H9 (cell line): ENCODE measurements around the gene PLCB1. TPM values are rescaled to one million over a fixed set of nuclear protein-coding genes. Genes with fewer than 3 reads are reported as not detected.

ENCODE experiments used
- DNase-seq: peaks from one replicate; pipeline ENCODE4 v3.0.0-alpha.2; 2017
- H2AFZ ChIP-seq: one replicate; pipeline ENCODE4 v1.6.1; 2013; ENCODE audit warnings: mild to moderate bottlenecking, low read length, control low read depth, moderate library complexity
- H2AK5ac ChIP-seq: 2 replicates; pipeline ENCODE4 v1.6.1; 2013; ENCODE audit warnings: low read length, control low read depth, mixed read lengths; ENCODE audit not compliant: insufficient read length
- H2BK120ac ChIP-seq: one replicate; pipeline ENCODE4 v1.6.1; 2013; ENCODE audit warnings: low read depth, mild to moderate bottlenecking, low read length, control low read depth, inconsistent platforms; ENCODE audit not compliant: poor library complexity, severe bottlenecking
- H2BK12ac ChIP-seq: 2 replicates; pipeline ENCODE4 v1.6.1; 2013; ENCODE audit warnings: low read length, control low read depth, mixed read lengths, low read depth; ENCODE audit not compliant: insufficient read length
- H2BK15ac ChIP-seq: 2 replicates; pipeline ENCODE4 v1.6.1; 2013; ENCODE audit warnings: low read depth, low read length, control low read depth
- H2BK20ac ChIP-seq: one replicate; pipeline ENCODE4 v1.6.1; 2013; ENCODE audit warnings: low read depth, mild to moderate bottlenecking, low read length, control low read depth, inconsistent platforms; ENCODE audit not compliant: poor library complexity, severe bottlenecking
- H2BK5ac ChIP-seq: 2 replicates; pipeline ENCODE4 v1.6.1; 2013; ENCODE audit warnings: low read length, control low read depth, mixed read lengths; ENCODE audit not compliant: insufficient read length
- H3K14ac ChIP-seq: 2 replicates; pipeline ENCODE4 v1.6.1; 2013; ENCODE audit warnings: low read length, control low read depth; ENCODE audit not compliant: insufficient read depth
- H3K18ac ChIP-seq: 2 replicates; pipeline ENCODE4 v1.6.1; 2013; ENCODE audit warnings: low read depth, mild to moderate bottlenecking, mixed read lengths, low read length, control low read depth; ENCODE audit not compliant: insufficient read length
- H3K23ac ChIP-seq: 2 replicates; pipeline ENCODE4 v1.6.1; 2013; ENCODE audit warnings: low read length, control low read depth, mixed read lengths, low read depth; ENCODE audit not compliant: insufficient read length
- H3K23me2 ChIP-seq: 2 replicates; pipeline ENCODE4 v1.6.1; 2013; ENCODE audit warnings: low read depth, mild to moderate bottlenecking, mixed read lengths, low read length, control low read depth; ENCODE audit not compliant: insufficient read length, poor library complexity, severe bottlenecking
- H3K27ac ChIP-seq: 2 replicates; pipeline ENCODE4 v1.5.1; 2013; ENCODE audit warnings: low read length, control low read depth, mixed read lengths, low read depth; ENCODE audit not compliant: insufficient read length
- H3K27me3 ChIP-seq: 2 replicates; pipeline ENCODE4 v1.6.1; 2013; ENCODE audit warnings: low read length, control low read depth, inconsistent platforms; ENCODE audit not compliant: insufficient read depth
- H3K4ac ChIP-seq: 2 replicates; pipeline ENCODE4 v1.6.1; 2013; ENCODE audit warnings: low read depth, mild to moderate bottlenecking, control low read depth, inconsistent platforms, low read length, moderate library complexity
- H3K4me1 ChIP-seq: 2 replicates; pipeline ENCODE4 v1.6.1; 2013; ENCODE audit warnings: low read length, control low read depth, inconsistent platforms; ENCODE audit not compliant: insufficient read depth
- H3K4me2 ChIP-seq: 2 replicates; pipeline ENCODE4 v1.6.1; 2013; ENCODE audit warnings: low read length, control low read depth, mixed read lengths; ENCODE audit not compliant: insufficient read length, insufficient read depth
- H3K56ac ChIP-seq: 2 replicates; pipeline ENCODE4 v1.6.1; 2013; ENCODE audit warnings: low read depth, mild to moderate bottlenecking, mixed read lengths, low read length, control low read depth; ENCODE audit not compliant: insufficient read length
- H3K79me1 ChIP-seq: 2 replicates; pipeline ENCODE4 v1.6.1; 2013; ENCODE audit warnings: low read depth, mild to moderate bottlenecking, moderate library complexity, low read length, control low read depth, inconsistent platforms; ENCODE audit not compliant: insufficient read depth, poor library complexity, severe bottlenecking
- H3K79me2 ChIP-seq: 2 replicates; pipeline ENCODE4 v1.6.1; 2013; ENCODE audit warnings: low read length, control low read depth, inconsistent platforms; ENCODE audit not compliant: insufficient read depth
- H3K9ac ChIP-seq: 2 replicates; pipeline ENCODE4 v1.6.1; 2013; ENCODE audit warnings: low read length, control low read depth, mixed read lengths; ENCODE audit not compliant: insufficient read length; ENCODE audit errors: extremely low read depth
- H3K9me3 ChIP-seq: one replicate; pipeline ENCODE4 v1.6.1; 2013; ENCODE audit warnings: low read depth, low read length, inconsistent platforms; ENCODE audit not compliant: control insufficient read depth
- H3T11ph ChIP-seq: one replicate; pipeline ENCODE4 v1.6.1; 2013; ENCODE audit warnings: mild to moderate bottlenecking, low read length, control low read depth, inconsistent platforms
- H4K20me1 ChIP-seq: one replicate; pipeline ENCODE4 v1.6.1; 2013; ENCODE audit not compliant: control insufficient read depth, insufficient read length, insufficient read depth
- H4K5ac ChIP-seq: 2 replicates; pipeline ENCODE4 v1.6.1; 2013; ENCODE audit warnings: low read depth, mild to moderate bottlenecking, mixed read lengths, low read length, control low read depth; ENCODE audit not compliant: insufficient read length
- H4K8ac ChIP-seq: replicated peaks from 2 replicates; pipeline ENCODE4 v1.6.1; 2013; ENCODE audit warnings: low read length, control low read depth, mixed read lengths, low read depth; ENCODE audit not compliant: insufficient read length
- H4K91ac ChIP-seq: 2 replicates; pipeline ENCODE4 v1.6.1; 2013; ENCODE audit warnings: low read depth, mild to moderate bottlenecking, moderate library complexity, mixed read lengths, low read length, control low read depth; ENCODE audit not compliant: insufficient read length
- H3K27ac Mint-ChIP-seq, 3 experiments: 2 replicates in 2 of 3; 3 replicates in 1 of 3; pipeline ENCODE4 v1.8.0; 2020 to 2021; ENCODE audit warnings: mixed read lengths in 3 of 3, mild to moderate bottlenecking in 1 of 3, moderate library complexity in 1 of 3
- H3K27me3 Mint-ChIP-seq: 2 replicates; pipeline ENCODE4 v1.8.0; 2021; ENCODE audit warnings: low read depth, mild to moderate bottlenecking, moderate library complexity, mixed read lengths
- H3K36me3 Mint-ChIP-seq, 3 experiments: 2 replicates in 2 of 3; 3 replicates in 1 of 3; pipeline ENCODE4 v1.8.0; 2020 to 2021; ENCODE audit warnings: low read depth in 3 of 3, mixed read lengths in 3 of 3; ENCODE audit not compliant: insufficient read depth in 1 of 3
- H3K4me1 Mint-ChIP-seq, 2 experiments: 2 replicates each; pipeline ENCODE4 v1.8.0; 2020; ENCODE audit warnings: mixed read lengths in 2 of 2
- H3K4me3 Mint-ChIP-seq, 2 experiments: 2 replicates in 1 of 2; 3 replicates in 1 of 2; pipeline ENCODE4 v1.8.0; 2020 to 2021; ENCODE audit warnings: mild to moderate bottlenecking in 2 of 2, mixed read lengths in 2 of 2, moderate library complexity in 1 of 2
- H3K9me3 Mint-ChIP-seq, 2 experiments: 2 replicates in 1 of 2; 3 replicates in 1 of 2; pipeline ENCODE4 v1.8.0; 2020; ENCODE audit warnings: mild to moderate bottlenecking in 2 of 2, mixed read lengths in 2 of 2, moderate library complexity in 1 of 2
- WGBS: extraction: QIAGEN DNeasy Blood & Tissue Kit; methylation state at CpG from one replicate; pipeline ENCODE4 v1.1.7; 2013; ENCODE audit warnings: missing lambda C conversion rate, low lambda C conversion rate, mixed read lengths; ENCODE audit not compliant: insufficient read length; ENCODE audit errors: extremely low coverage; 5-methylcytosine and 5-hydroxymethylcytosine counted together
- total RNA-seq: library from RNA; stranded (reverse); gene quantifications from 2 replicates; pipeline ENCODE4 v1.2.1, GENCODE V29; 2021
- TF ChIP-seq, protein P1 (sequence below): fragments of 200-600 bp; sonication (generic); conservative IDR thresholded peaks from 3 replicates; pipeline ENCODE4 v1.8.0; 2021; ENCODE audit warnings: antibody characterized with exemption, mild to moderate bottlenecking

The PLCB1 gene
- total RNA-seq, 1 experiment from 2014 or later: 11.5 TPM

- Histone ChIP-seq H2BK12ac (no peak overlapping the region), H2BK5ac (no peak overlapping the region), H4K5ac (no peak overlapping the region), H3K14ac (no peak overlapping the region), H3K27me3 (no peaks in the 10 kb centered on the region), H3K4ac (no peak overlapping the region), H2BK20ac (no peak overlapping the region), H3K23ac (no peak overlapping the region), H3K4me2 (no peak overlapping the region), H2AFZ (no peak overlapping the region), H3K18ac (no peak overlapping the region), H3K4me1 (no peaks in the 10 kb centered on the region), H3K23me2 (no peaks in the 10 kb centered on the region), H2AK5ac (no peak overlapping the region), H3K56ac (no peak overlapping the region), H2BK120ac (no peak overlapping the region), H3K79me2 (no peaks in the 10 kb centered on the region), H3K9me3 (no peaks in the 10 kb centered on the region), H4K8ac (no peak overlapping the region), H2BK15ac (no peak overlapping the region), H4K91ac (no peak overlapping the region), H3T11ph (no peak overlapping the region), H3K79me1 (no peaks in the 10 kb centered on the region), H3K27ac (no peak overlapping the region), H3K9ac (no peak overlapping the region), H4K20me1 (no peaks in the 10 kb centered on the region)
- Mint-ChIP-seq H3K4me3 (no peak overlapping the region), H3K36me3 (no peaks in the 10 kb centered on the region), H3K9me3 (no peaks in the 10 kb centered on the region), H3K4me1 (peaks cover 0 to 3% of the 10 kb centered on the region in 2 experiments; a peak in 1 of 4 replicates), H3K27me3 (peaks cover 4% of the 10 kb centered on the region; the same call in 1 of the 2 replicates), H3K27ac (no peak overlapping the region; a peak in 1 of 7 replicates)
- no CpG with 5 or more reads among the region's 5 CpGs for WGBS
- TF ChIP-seq, protein P1, sequence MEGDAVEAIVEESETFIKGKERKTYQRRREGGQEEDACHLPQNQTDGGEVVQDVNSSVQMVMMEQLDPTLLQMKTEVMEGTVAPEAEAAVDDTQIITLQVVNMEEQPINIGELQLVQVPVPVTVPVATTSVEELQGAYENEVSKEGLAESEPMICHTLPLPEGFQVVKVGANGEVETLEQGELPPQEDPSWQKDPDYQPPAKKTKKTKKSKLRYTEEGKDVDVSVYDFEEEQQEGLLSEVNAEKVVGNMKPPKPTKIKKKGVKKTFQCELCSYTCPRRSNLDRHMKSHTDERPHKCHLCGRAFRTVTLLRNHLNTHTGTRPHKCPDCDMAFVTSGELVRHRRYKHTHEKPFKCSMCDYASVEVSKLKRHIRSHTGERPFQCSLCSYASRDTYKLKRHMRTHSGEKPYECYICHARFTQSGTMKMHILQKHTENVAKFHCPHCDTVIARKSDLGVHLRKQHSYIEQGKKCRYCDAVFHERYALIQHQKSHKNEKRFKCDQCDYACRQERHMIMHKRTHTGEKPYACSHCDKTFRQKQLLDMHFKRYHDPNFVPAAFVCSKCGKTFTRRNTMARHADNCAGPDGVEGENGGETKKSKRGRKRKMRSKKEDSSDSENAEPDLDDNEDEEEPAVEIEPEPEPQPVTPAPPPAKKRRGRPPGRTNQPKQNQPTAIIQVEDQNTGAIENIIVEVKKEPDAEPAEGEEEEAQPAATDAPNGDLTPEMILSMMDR: no peak
- DNase-seq: no peak
Measured at GRCh38 chr20:8089668-8090067, 42.4 kb upstream of the PLCB1 start.
